HEK293 (cell line): ENCODE results near the gene HGF.
"Not testable (repeated sequence)": the region's sequence is repeated elsewhere in the genome, so short reads cannot be mapped to it uniquely, and the experiment has no call there.

ENCODE experiments used
- CTCF ChIA-PET: fragments of 350-600 bp; formaldehyde crosslinking; extraction: SDS; loops from one replicate; lab custom pipeline; 2021; ENCODE audit warnings: antibody characterized with exemption; lab: Yijun Ruan, JAX
- POLR2A ChIA-PET: fragments of 300-600 bp; formaldehyde crosslinking; extraction: SDS; loops from one replicate; lab custom pipeline; 2020; ENCODE audit warnings: antibody characterized with exemption, inconsistent platforms; lab: Yijun Ruan, JAX
- H3K27ac ChIP-seq: fragments of 200-500 bp; sonication (Bioruptor generic); 2 replicates; pipeline ENCODE4 v1.5.1; 2014; ENCODE audit warnings: low read depth, low read length, control low read depth, inconsistent platforms; ENCODE audit errors: extremely low read depth
- H3K36me3 ChIP-seq, 2 experiments: fragments of 200-500 bp in 1 of 2; sonication (Bioruptor generic) in 1 of 2; 1 replicate in 1 of 2; 2 replicates in 1 of 2; pipeline ENCODE4 v1.5.1; 2014 to 2017; ENCODE audit warnings: inconsistent platforms in 2 of 2, low read length in 2 of 2; ENCODE audit not compliant: control insufficient read depth in 2 of 2, insufficient read depth in 1 of 2
- H3K4me1 ChIP-seq: fragments of 200-500 bp; sonication (Bioruptor generic); 2 replicates; pipeline ENCODE4 v1.5.1; 2014; ENCODE audit warnings: mild to moderate bottlenecking, low read length, inconsistent platforms; ENCODE audit not compliant: control insufficient read depth, insufficient read depth
- H3K4me3 ChIP-seq: 2 replicates; pipeline ENCODE4 v1.5.1; 2011; ENCODE audit warnings: low read depth, mild to moderate bottlenecking, control low read depth, low read length, moderate library complexity
- H3K9me3 ChIP-seq: fragments of 200-500 bp; sonication (Bioruptor generic); 2 replicates; pipeline ENCODE4 v1.5.1; 2014; ENCODE audit warnings: low read depth, low read length, inconsistent platforms; ENCODE audit not compliant: control insufficient read depth, insufficient read depth
- GLIS1 ChIP-seq: fragments of 450-650 bp; formaldehyde crosslinking; IDR thresholded peaks from 2 replicates; pipeline ENCODE4 v1.5.1; 2016; ENCODE audit warnings: missing biosample characterization, missing genetic modification characterization
- TCF7L2 ChIP-seq: IDR thresholded peaks from 2 replicates; pipeline ENCODE4 v1.6.1; 2011; ENCODE audit warnings: low read depth, mild to moderate bottlenecking, inconsistent platforms, low read length, moderate library complexity, borderline replicate concordance
- YY2 ChIP-seq: fragments of 450-650 bp; formaldehyde crosslinking; IDR thresholded peaks from 2 replicates; pipeline ENCODE4 v1.5.1; 2016; ENCODE audit warnings: missing biosample characterization, missing genetic modification characterization
- ZNF146 ChIP-seq: fragments of 450-650 bp; formaldehyde crosslinking; IDR thresholded peaks from 2 replicates; pipeline ENCODE4 v1.5.1; 2016; ENCODE audit warnings: missing biosample characterization, missing genetic modification characterization
- ZNF16 ChIP-seq: fragments of 450-650 bp; formaldehyde crosslinking; IDR thresholded peaks from 2 replicates; pipeline ENCODE4 v1.5.1; 2016; ENCODE audit warnings: low read depth, missing biosample characterization, missing genetic modification characterization
- ZNF175 ChIP-seq: fragments of 450-650 bp; formaldehyde crosslinking; IDR thresholded peaks from 2 replicates; pipeline ENCODE4 v1.5.1; 2016; ENCODE audit warnings: missing biosample characterization, missing genetic modification characterization
- ZNF274 ChIP-seq, 2 experiments: fragments of 200-500 bp in 1 of 2; fragments of 450-650 bp in 1 of 2; sonication (Bioruptor generic) in 1 of 2; formaldehyde crosslinking in 1 of 2; IDR thresholded peaks; 2 replicates each; pipeline versions ENCODE4 v1.5.1 to v1.6.1; 2014 to 2016; ENCODE audit warnings: borderline replicate concordance in 1 of 2, inconsistent platforms in 1 of 2, low read length in 1 of 2, missing biosample characterization in 1 of 2, missing genetic modification characterization in 1 of 2
- ZNF530 ChIP-seq: fragments of 450-650 bp; formaldehyde crosslinking; IDR thresholded peaks from 2 replicates; pipeline ENCODE4 v1.5.1; 2016; ENCODE audit warnings: low read depth, missing biosample characterization, missing genetic modification characterization
- ZNF544 ChIP-seq: fragments of 450-650 bp; formaldehyde crosslinking; IDR thresholded peaks from 2 replicates; pipeline ENCODE4 v1.5.0; 2017; ENCODE audit warnings: missing biosample characterization, missing genetic modification characterization
- ZNF670 ChIP-seq: fragments of 450-650 bp; formaldehyde crosslinking; IDR thresholded peaks from 2 replicates; pipeline ENCODE4 v1.5.1; 2016; ENCODE audit warnings: missing biosample characterization, missing genetic modification characterization, low read depth
- ZSCAN23 ChIP-seq: fragments of 450-650 bp; formaldehyde crosslinking; IDR thresholded peaks from 2 replicates; pipeline ENCODE4 v1.5.1; 2016; ENCODE audit warnings: missing biosample characterization, missing genetic modification characterization
- ZXDB ChIP-seq: fragments of 450-650 bp; formaldehyde crosslinking; IDR thresholded peaks from 2 replicates; pipeline ENCODE4 v1.5.1; 2016; ENCODE audit warnings: missing biosample characterization, missing genetic modification characterization
- TF ChIP-seq, protein P1 (sequence below): fragments of 450-650 bp; formaldehyde crosslinking; IDR thresholded peaks from 2 replicates; pipeline ENCODE4 v1.5.1; 2016; ENCODE audit warnings: missing biosample characterization, missing genetic modification characterization

Gene HGF

GRCh38 chr7:81811956-81812865, 42.4 kb upstream of the HGF start:
- Histone ChIP-seq H3K4me3 (no peak overlapping the region), H3K27ac (no peak overlapping the region), H3K4me1 (no peaks in the 10 kb centered on the region), H3K9me3 (no peaks in the 10 kb centered on the region), H3K36me3 (no peaks in the 10 kb centered on the region)
- POLR2A ChIA-PET = no interaction called here
- TF ChIP-seq ZNF670 (tag by site-specific recombination) (no peak), ZNF530 (tag by site-specific recombination) (no peak), ZNF544 (tag by site-specific recombination) (no peak), ZNF16 (tag by site-specific recombination) (no peak), ZSCAN23 (tag by site-specific recombination) (no peak), YY2 (tag by site-specific recombination) (no peak)
- CTCF ChIA-PET = no interaction called here

DNA sequence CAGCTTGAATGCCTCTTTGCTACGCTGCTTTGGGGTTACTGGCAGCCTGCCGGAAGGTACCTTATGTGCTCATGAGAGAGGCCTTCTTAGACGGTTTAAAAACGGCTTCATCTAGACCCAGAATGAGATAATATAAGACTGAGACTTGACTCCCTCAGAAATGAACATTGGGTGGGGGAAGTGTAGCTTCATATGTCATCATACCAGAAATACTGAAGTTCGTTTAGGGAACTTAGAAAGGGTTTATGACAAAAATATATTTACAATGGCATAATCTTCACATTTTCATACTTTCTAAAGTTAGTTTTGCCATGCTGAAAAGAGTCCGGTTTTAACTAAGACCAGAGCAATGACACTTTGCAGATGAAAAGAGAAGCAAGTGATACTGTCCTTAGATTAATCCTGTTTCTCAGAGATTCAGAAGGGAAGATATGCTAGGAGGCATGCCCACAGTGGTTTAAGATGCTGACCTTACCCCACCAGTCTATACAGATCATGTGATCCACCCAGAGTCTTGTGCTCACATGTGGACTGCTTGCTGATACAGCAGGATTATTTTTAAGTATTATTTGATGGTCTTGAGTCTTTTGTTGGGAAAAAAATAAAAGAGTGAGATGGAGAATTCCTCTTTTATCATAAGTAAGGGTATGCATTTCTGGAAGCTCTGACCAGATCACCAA, 40.8 kb upstream of the HGF start:
- TF ChIP-seq ZNF175 (tag by site-specific recombination) (no peak), GLIS1 (tag by site-specific recombination) (no peak), ZXDB (tag by site-specific recombination) (no peak)
- TF ChIP-seq, all 188 proteins: peak for 0
- H3K36me3 ChIP-seq = no peaks in the 10 kb centered on the region
- POLR2A ChIA-PET = no interaction called here
- H3K9me3 ChIP-seq = no peaks in the 10 kb centered on the region
- H3K4me1 ChIP-seq = no peaks in the 10 kb centered on the region
- no peak overlapping the region for H3K4me3 ChIP-seq
- no peak overlapping the region for H3K27ac ChIP-seq
- CTCF ChIA-PET = interaction anchor here (0.5 kb wide), 1 partner anchor 557 kb away, joined by 3 read pairs; no protein-coding TSS in a partner anchor

GRCh38 chr7:81808310-81808709, 38.5 kb upstream of the HGF start:
- H3K4me1 ChIP-seq, POLR2A ChIA-PET, H3K4me3 ChIP-seq, H3K36me3 ChIP-seq, H3K9me3 ChIP-seq, CTCF ChIA-PET, H3K27ac ChIP-seq: not testable (repeated sequence)
- TF ChIP-seq, protein P1, sequence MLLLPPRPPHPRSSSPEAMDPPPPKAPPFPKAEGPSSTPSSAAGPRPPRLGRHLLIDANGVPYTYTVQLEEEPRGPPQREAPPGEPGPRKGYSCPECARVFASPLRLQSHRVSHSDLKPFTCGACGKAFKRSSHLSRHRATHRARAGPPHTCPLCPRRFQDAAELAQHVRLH = 0 out of 2 replicates have a peak, but pooled peaks have one; percentile 39
- peak; percentile 81 for TF ChIP-seq ZNF146 (tag by site-specific recombination)

DNA sequence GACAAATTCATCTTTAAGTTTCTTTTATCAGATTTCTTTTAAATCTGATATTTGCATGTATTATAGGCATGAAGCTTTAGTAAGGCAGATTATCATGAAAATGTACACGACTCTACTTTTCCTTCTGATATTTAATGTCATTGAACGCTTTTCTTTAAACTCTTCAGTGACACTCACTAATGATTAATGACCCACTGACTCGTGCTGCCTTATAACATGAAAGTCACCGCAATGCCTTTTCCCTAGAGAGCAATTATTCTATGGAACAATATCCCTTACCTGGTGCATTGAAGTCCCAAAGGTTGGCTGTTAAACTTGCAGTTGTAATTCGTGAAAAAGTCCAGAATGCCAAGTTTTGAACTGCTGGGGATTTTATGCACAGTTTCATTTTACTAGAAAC, 33.4 kb upstream of the HGF start:
- CTCF ChIA-PET = no interaction called here
- H3K4me1 ChIP-seq = no peaks in the 10 kb centered on the region
- POLR2A ChIA-PET = no interaction called here
- no peak overlapping the region for H3K27ac ChIP-seq
- H3K36me3 ChIP-seq = no peaks in the 10 kb centered on the region
- TF ChIP-seq ZNF274 (IDR thresholded peaks at IDR 0.05; ENCODE audit: low read length) = no peak
- TF ChIP-seq ZNF274 (tag by site-specific recombination; IDR thresholded peaks at IDR 0.05; ENCODE audit: borderline replicate concordance) = no peak
- peak; percentile 79; the same call in 1 of the 2 replicates for TF ChIP-seq TCF7L2
- no peak overlapping the region for H3K4me3 ChIP-seq
- no peaks in the 10 kb centered on the region for H3K9me3 ChIP-seq
